T-cell (primary cell): ENCODE data around the gene KCNA1. TPM values are rescaled to one million over a fixed set of nuclear protein-coding genes. Genes with fewer than 3 reads are reported as not detected.
"Not testable (repeated sequence)": the region's sequence is repeated elsewhere in the genome, so short reads cannot be mapped to it uniquely, and the experiment has no call there.

ENCODE experiments used
- ATAC-seq, 4 experiments: fragments of 200-7000 bp in 3 of 4; fragments of 150-1000 bp in 1 of 4; cut with Tn5 transposase; replicated peaks in 1 of 4; 1 replicate in 3 of 4; 2 replicates in 1 of 4; pipeline ENCODE4 v1.10.0; 2021; ENCODE audit warnings: moderate library complexity in 3 of 4, mild to moderate bottlenecking in 2 of 4, moderate number of reproducible peaks in 1 of 4
- CTCF ChIA-PET, 2 donors: fragments of 300-600 bp; sonication (Branson Sonifier 250); formaldehyde crosslinking; loops; one replicate each; lab custom pipeline; 2022; ENCODE audit warnings: antibody characterized with exemption in 2 of 2; lab: Charles Lee
- POLR2A ChIA-PET, 2 donors: fragments of 300-600 bp; sonication (Branson Sonifier 250); formaldehyde crosslinking; loops; one replicate each; lab custom pipeline; 2022; ENCODE audit warnings: antibody characterized with exemption in 2 of 2; lab: Charles Lee
- DNase-seq, 35 experiments: peaks; one replicate each; pipeline versions ENCODE4 v3.0.0 to v3.0.0-alpha.2; 2013 to 2023
- H3K27ac ChIP-seq: one replicate; pipeline ENCODE4 v1.5.1; 2013; ENCODE audit warnings: low read length
- H3K27me3 ChIP-seq, 2 experiments: replicated peaks in 1 of 2; 1 replicate in 1 of 2; 2 replicates in 1 of 2; pipeline versions ENCODE4 v1.6.1 to v1.7.0; 2013; ENCODE audit warnings: low read length in 1 of 2, mixed read lengths in 1 of 2; ENCODE audit not compliant: control insufficient read depth in 2 of 2, insufficient read depth in 2 of 2; ENCODE audit errors: extremely low read depth in 1 of 2
- H3K36me3 ChIP-seq, 2 donors: 1 replicate in 1 of 2; 2 replicates in 1 of 2; pipeline versions ENCODE4 v1.6.1 to v1.7.0; 2013; ENCODE audit warnings: low read length in 1 of 2; ENCODE audit not compliant: control insufficient read depth in 2 of 2, insufficient read depth in 1 of 2; ENCODE audit errors: extremely low read depth in 1 of 2
- H3K4me1 ChIP-seq, 2 experiments: 1 replicate in 1 of 2; 2 replicates in 1 of 2; pipeline versions ENCODE4 v1.6.1 to v1.7.0; 2013; ENCODE audit warnings: low read length in 2 of 2, mixed read lengths in 1 of 2; ENCODE audit not compliant: insufficient read depth in 2 of 2, control insufficient read depth in 1 of 2; ENCODE audit errors: extremely low read depth in 1 of 2
- H3K4me3 ChIP-seq, 2 donors: 1 replicate in 1 of 2; 2 replicates in 1 of 2; pipeline versions ENCODE4 v1.5.1 to v1.7.0; 2013; ENCODE audit warnings: mild to moderate bottlenecking in 2 of 2, low read length in 1 of 2, moderate library complexity in 1 of 2; ENCODE audit not compliant: control insufficient read depth in 1 of 2; ENCODE audit errors: extremely low read depth in 1 of 2
- H3K9me3 ChIP-seq: 2 replicates; pipeline ENCODE4 v1.7.0; 2013
- H3K27ac Mint-ChIP-seq, 2 donors: one replicate each; pipeline ENCODE4 v1.8.0; 2020 to 2021; ENCODE audit warnings: mild to moderate bottlenecking in 2 of 2, mixed read lengths in 2 of 2
- H3K27me3 Mint-ChIP-seq, 2 donors: one replicate each; pipeline ENCODE4 v1.8.0; 2021 to 2022; ENCODE audit warnings: mixed read lengths in 2 of 2
- H3K36me3 Mint-ChIP-seq: one replicate; pipeline ENCODE4 v1.8.0; 2021; ENCODE audit warnings: mixed read lengths
- H3K4me1 Mint-ChIP-seq, 3 donors: one replicate each; pipeline ENCODE4 v1.8.0; 2020 to 2022; ENCODE audit warnings: mixed read lengths in 3 of 3, mild to moderate bottlenecking in 1 of 3
- H3K4me3 Mint-ChIP-seq, 3 donors: one replicate each; pipeline ENCODE4 v1.8.0; 2020 to 2022; ENCODE audit warnings: mild to moderate bottlenecking in 3 of 3, mixed read lengths in 3 of 3, moderate library complexity in 3 of 3
- H3K9me3 Mint-ChIP-seq, 3 donors: one replicate each; pipeline ENCODE4 v1.8.0; 2020 to 2022; ENCODE audit warnings: mixed read lengths in 3 of 3
- WGBS: methylation state at CpG from one replicate; pipeline ENCODE4 v1.1.5; 2013; ENCODE audit warnings: missing lambda C conversion rate; ENCODE audit not compliant: insufficient coverage; 5-methylcytosine and 5-hydroxymethylcytosine counted together
- total RNA-seq, 35 experiments: library from RNA in 6 of 35; stranded (reverse) in 6 of 35; fragments of 120-200 nt in 1 of 35; gene quantifications; one replicate each; pipeline versions ENCODE4 v1.2.1 to v1.2.4 and lab custom pipeline; 2013 to 2026

The KCNA1 gene
- total RNA-seq, 5 donors from 2014 or later (not counting 1 experiment from before 2014, with no cell fraction given) = not detected

DNA sequence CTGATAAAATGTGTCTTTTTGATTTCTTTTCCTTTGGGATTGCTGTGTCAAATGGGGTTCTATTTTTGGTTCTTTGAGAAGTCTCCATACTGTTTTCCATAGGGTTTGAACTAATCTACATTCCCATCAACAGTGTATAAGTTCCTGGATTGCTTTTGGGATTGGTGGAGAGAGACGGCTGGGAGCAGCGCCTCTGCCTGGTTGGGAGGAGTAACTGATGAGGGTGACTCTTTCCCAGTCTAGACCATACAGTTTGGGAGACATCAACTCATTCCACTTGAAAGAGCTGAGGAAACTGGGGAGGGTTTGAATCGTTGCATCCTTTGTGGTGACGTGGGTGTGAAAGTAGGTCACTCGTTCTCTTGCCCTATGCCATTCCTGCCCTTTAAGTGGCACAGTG, 42.3 kb upstream of the KCNA1 start:
- Histone ChIP-seq H3K9me3 (no peaks in the 10 kb centered on the region), H3K4me3 (no peak overlapping the region), H3K4me1 (no peaks in the 10 kb centered on the region), H3K27ac (no peak overlapping the region), H3K36me3 (no peaks in the 10 kb centered on the region), H3K27me3 (peaks cover 0 to 19% of the 10 kb centered on the region in 2 experiments)
- ATAC-seq = no peak
- CTCF ChIA-PET = interaction anchor here in 1 of 2 donors (1.1 kb wide), 1 partner anchor 10 kb away, joined by 7 read pairs; no protein-coding TSS in a partner anchor
- no peaks in the 10 kb centered on the region for H3K4me1 Mint-ChIP-seq
- POLR2A ChIA-PET = no interaction called here
- no peaks in the 10 kb centered on the region for H3K9me3 Mint-ChIP-seq
- no peak overlapping the region for H3K27ac Mint-ChIP-seq
- peaks cover 37 to 38% of the 10 kb centered on the region in 2 donors for H3K27me3 Mint-ChIP-seq
- H3K4me3 Mint-ChIP-seq = no peak overlapping the region
- DNase-seq = no peak
- WGBS = 67% methylated on average over 2 of the region's 5 CpGs
- H3K36me3 Mint-ChIP-seq = no peaks in the 10 kb centered on the region

DNA sequence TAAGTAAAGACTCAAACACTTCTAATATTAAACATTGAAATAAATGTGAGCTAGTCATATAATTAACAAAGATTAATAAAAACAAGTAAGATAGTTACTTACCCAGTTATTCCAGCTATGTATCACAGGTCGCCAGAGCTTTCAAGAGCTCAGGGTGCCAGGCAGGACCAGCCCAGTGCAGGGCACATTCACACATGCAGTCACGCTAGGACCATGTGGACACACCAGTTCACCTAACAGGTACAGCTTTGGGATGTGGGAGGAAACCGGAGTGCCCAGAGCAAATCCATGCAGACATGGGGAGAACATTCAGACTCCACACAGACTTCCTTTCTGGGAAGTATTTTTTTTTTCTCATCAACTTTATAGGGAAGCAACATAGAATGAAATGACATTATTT, 39.3 kb upstream of the KCNA1 start:
- ChIA-PET CTCF (interaction anchor here (0.8 to 1.6 kb wide), 2 partner anchors 13 to 14 kb away, joined by 5 to 6 read pairs; no protein-coding TSS in a partner anchor), POLR2A (no interaction called here)
- Histone ChIP-seq H3K36me3 (no peaks in the 10 kb centered on the region), H3K27ac (no peak overlapping the region), H3K4me1 (no peaks in the 10 kb centered on the region), H3K9me3 (no peaks in the 10 kb centered on the region), H3K4me3 (no peak overlapping the region), H3K27me3 (peaks cover 0 to 12% of the 10 kb centered on the region in 2 experiments)
- Mint-ChIP-seq H3K27me3 (peaks cover 31 to 32% of the 10 kb centered on the region in 2 donors), H3K4me1 (no peaks in the 10 kb centered on the region), H3K36me3 (no peaks in the 10 kb centered on the region), H3K27ac (no peak overlapping the region), H3K9me3 (no peaks in the 10 kb centered on the region), H3K4me3 (no peak overlapping the region)
- DNase-seq (no peak), ATAC-seq (no peak)
- no CpG with 5 or more reads among the region's 3 CpGs for WGBS

DNA sequence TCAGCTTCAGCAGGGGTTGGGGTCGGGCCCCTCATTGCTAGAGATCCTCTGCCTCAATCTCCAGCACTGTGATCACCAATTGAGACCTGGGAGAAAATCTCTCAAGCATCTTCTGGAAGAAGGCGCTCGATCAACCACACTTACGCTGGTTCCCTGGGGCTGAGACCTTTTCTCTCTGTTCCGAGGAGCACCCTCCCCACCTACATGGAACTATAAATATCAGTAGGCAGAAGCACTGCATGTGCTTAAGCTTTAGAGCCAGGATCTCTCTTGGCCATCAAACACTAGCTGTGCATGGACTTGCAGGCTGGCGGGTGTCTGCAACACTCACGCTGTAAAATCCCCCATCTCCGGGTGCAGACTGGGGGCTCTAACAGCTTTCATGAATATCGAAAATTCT, 38.2 kb upstream of the KCNA1 start:
- no peaks in the 10 kb centered on the region for H3K9me3 Mint-ChIP-seq
- 60% methylated on average over 2 of the region's 9 CpGs for WGBS
- no peaks in the 10 kb centered on the region for H3K36me3 Mint-ChIP-seq
- Histone ChIP-seq H3K4me1 (no peaks in the 10 kb centered on the region), H3K27me3 (peaks cover 0 to 6% of the 10 kb centered on the region in 2 experiments), H3K27ac (no peak overlapping the region), H3K36me3 (no peaks in the 10 kb centered on the region), H3K4me3 (no peak overlapping the region), H3K9me3 (no peaks in the 10 kb centered on the region)
- CTCF ChIA-PET = no interaction called here
- peaks cover 22 to 24% of the 10 kb centered on the region in 2 donors for H3K27me3 Mint-ChIP-seq
- no peaks in the 10 kb centered on the region for H3K4me1 Mint-ChIP-seq
- POLR2A ChIA-PET = no interaction called here
- no peak overlapping the region for H3K27ac Mint-ChIP-seq
- no peak overlapping the region for H3K4me3 Mint-ChIP-seq
- DNase-seq (no peak), ATAC-seq (no peak)

DNA sequence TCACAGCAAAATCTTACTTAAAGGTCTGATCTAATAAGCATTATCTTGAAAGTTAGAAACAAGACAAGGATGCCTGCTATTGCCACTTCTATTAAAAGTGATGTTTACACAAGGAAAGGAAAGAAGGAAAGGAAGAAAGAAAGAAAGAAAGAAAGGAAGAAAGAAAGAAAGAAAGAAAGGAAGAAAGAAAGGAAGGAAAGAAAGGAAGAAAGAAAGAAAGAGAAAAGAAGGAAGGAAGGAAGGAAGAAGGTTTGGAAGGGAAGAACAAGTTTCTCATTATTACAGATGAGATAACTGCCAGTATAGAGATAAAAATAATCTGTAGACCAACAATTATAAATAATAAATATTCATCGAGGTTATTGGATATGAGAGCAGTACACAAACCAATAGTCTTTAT, 35.8 kb upstream of the KCNA1 start:
- Histone ChIP-seq H3K9me3 (no peaks in the 10 kb centered on the region), H3K27ac (no peak overlapping the region), H3K27me3 (peaks cover 0 to 3% of the 10 kb centered on the region in 2 experiments), H3K4me3 (no peak overlapping the region), H3K36me3 (no peaks in the 10 kb centered on the region), H3K4me1 (no peaks in the 10 kb centered on the region)
- Mint-ChIP-seq H3K36me3 (no peaks in the 10 kb centered on the region), H3K27ac (no peak overlapping the region), H3K27me3 (peaks cover 19 to 20% of the 10 kb centered on the region in 2 donors), H3K4me3 (no peak overlapping the region), H3K4me1 (no peaks in the 10 kb centered on the region), H3K9me3 (peaks cover 0 to 4% (median 0%) of the 10 kb centered on the region in 3 donors)
- POLR2A ChIA-PET = no interaction called here
- no CpG with 5 or more reads among the region's 1 CpG for WGBS
- ATAC-seq = no peak
- DNase-seq = no peak
- CTCF ChIA-PET = no interaction called here

DNA sequence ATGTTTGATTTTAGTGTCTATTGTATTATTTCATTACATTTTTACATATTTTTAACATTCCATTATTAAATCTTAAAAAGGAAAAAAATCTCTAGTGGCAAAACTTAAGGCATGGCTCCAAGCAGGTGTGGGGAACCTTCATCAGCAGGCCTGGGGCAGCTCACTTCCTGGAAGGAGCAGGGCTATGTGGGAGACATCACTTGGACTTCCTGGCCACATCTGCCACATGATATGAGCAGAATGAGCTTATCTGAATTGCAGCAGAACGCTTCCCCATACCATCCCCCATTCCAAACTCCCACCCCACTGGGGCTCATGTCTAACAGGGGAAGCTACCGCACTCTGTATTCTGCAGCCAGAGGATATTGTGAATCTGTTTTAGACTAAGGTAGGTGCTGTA, 35.0 kb upstream of the KCNA1 start:
- CTCF ChIA-PET = interaction anchor here in 1 of 2 donors (0.7 kb wide), 1 partner anchor 11 kb away, joined by 3 read pairs; no protein-coding TSS in a partner anchor

DNA sequence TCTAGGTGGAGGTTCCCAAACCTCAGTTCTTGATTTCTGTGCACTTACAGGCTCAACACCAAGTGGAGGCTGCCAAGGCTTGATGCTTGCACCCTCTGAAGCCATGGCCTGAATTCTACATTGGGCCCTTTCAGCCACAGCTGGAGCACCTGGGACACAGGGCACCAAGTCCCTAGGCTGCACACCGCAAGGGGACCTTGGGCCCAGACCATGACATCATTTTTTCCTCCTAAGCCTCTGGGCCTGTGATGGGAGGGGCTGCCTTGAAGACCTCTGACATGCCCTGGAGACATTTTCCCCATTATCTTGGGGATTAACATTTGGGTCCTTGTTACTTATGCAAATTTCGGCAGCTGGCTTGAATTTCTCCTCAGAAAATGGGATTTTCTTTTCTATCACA, 30.2 kb upstream of the KCNA1 start:
- H3K4me3 ChIP-seq, ATAC-seq, H3K27me3 ChIP-seq, CTCF ChIA-PET, H3K36me3 Mint-ChIP-seq, DNase-seq, POLR2A ChIA-PET, H3K9me3 ChIP-seq, H3K4me1 ChIP-seq, H3K36me3 ChIP-seq, H3K27ac ChIP-seq, H3K27ac Mint-ChIP-seq, H3K9me3 Mint-ChIP-seq, H3K4me1 Mint-ChIP-seq, H3K4me3 Mint-ChIP-seq: not testable (repeated sequence)
- peaks cover 16 to 38% of the 10 kb centered on the region in 2 donors for H3K27me3 Mint-ChIP-seq
- WGBS = 82% methylated on average over 2 of the region's 2 CpGs

More for the DNA sequence above, 35.0 kb upstream of the KCNA1 start:
- H3K4me3 ChIP-seq = no peak overlapping the region
- DNase-seq (no peak), ATAC-seq (no peak)
- H3K27ac Mint-ChIP-seq = no peak overlapping the region
- H3K36me3 ChIP-seq = no peaks in the 10 kb centered on the region
- no peaks in the 10 kb centered on the region for H3K36me3 Mint-ChIP-seq
- peaks cover 19% of the 10 kb centered on the region in 2 donors for H3K27me3 Mint-ChIP-seq
- peaks cover 0 to 4% (median 0%) of the 10 kb centered on the region in 3 donors for H3K9me3 Mint-ChIP-seq
- peaks cover 0 to 3% of the 10 kb centered on the region in 2 experiments for H3K27me3 ChIP-seq
- no peaks in the 10 kb centered on the region for H3K4me1 ChIP-seq
- H3K27ac ChIP-seq = no peak overlapping the region
- H3K4me3 Mint-ChIP-seq = no peak overlapping the region
- H3K4me1 Mint-ChIP-seq = no peaks in the 10 kb centered on the region
- no peaks in the 10 kb centered on the region for H3K9me3 ChIP-seq
- 100% methylated on average over 1 of the region's 2 CpGs for WGBS
- POLR2A ChIA-PET = no interaction called here
